Measurements from ENCODE around the gene TMEM135. TPM values are rescaled to one million over a fixed set of nuclear protein-coding genes. Genes with fewer than 3 reads are reported as not detected.

Gene TMEM135
- total and polyA plus RNA-seq, 2 donors (not counting 1 experiment from before 2014, with no cell fraction given), result 2.7 to 19.5 TPM

- TF ChIP-seq CTCF (IDR thresholded peaks at IDR 0.05) (no peak), EZH2 (IDR thresholded peaks at IDR 0.05; ENCODE audit: borderline replicate concordance, insufficient read depth, low read depth, low read length, poor library complexity, severe bottlenecking) (no peak)
- no peaks in the 10 kb centered on the region for H3K4me1 Mint-ChIP-seq
- no CpG with 5 or more reads among the region's 2 CpGs for WGBS (ENCODE audit: insufficient coverage)
- intact Hi-C loops (cut with micrococcal nuclease), result no loop called here
- ATAC-seq (ENCODE audit: low read depth) (no peak), DNase-seq (no peak)
- no peaks in the 10 kb centered on the region for H3K27me3 Mint-ChIP-seq
- ChIA-PET POLR2A (no interaction called here), CTCF (no interaction called here)
- no peak overlapping the region for H3K4me3 Mint-ChIP-seq
- no peak overlapping the region for H3K27ac ChIP-seq (ENCODE audit: low read length in 2 of 2)
- H3K27me3 ChIP-seq (replicated peaks in 1 of 4; ENCODE audit: control extremely low read depth in 1 of 4, control insufficient read depth in 3 of 4, insufficient read depth in 4 of 4, low read length in 3 of 4), result no peaks in the 10 kb centered on the region
- no peaks in the 10 kb centered on the region for H3K79me2 ChIP-seq (ENCODE audit: control insufficient read depth, insufficient read depth, low read length)
- H3K36me3 ChIP-seq (replicated peaks in 1 of 2; ENCODE audit: control extremely low read depth in 1 of 2, control insufficient read depth in 1 of 2, extremely low read depth in 1 of 2, insufficient read depth in 2 of 2, low read length in 1 of 2), result no peaks in the 10 kb centered on the region
- no peak overlapping the region for H3K4me2 ChIP-seq (replicated peaks; ENCODE audit: low read depth, low read length, poor library complexity, severe bottlenecking)
- no peaks in the 10 kb centered on the region for H4K20me1 ChIP-seq (ENCODE audit: control insufficient read depth, insufficient read depth, low read length, poor library complexity, severe bottlenecking)
- no peak overlapping the region for H3K4me3 ChIP-seq (ENCODE audit: control extremely low read depth in 1 of 5, extremely low read depth in 1 of 5, insufficient read depth in 1 of 5, low read depth in 2 of 5, low read length in 4 of 5)
- H3K4me1 ChIP-seq (ENCODE audit: control insufficient read depth in 2 of 2, insufficient read depth in 2 of 2, low read length in 2 of 2), result no peaks in the 10 kb centered on the region
- no peak overlapping the region for H2AFZ ChIP-seq (ENCODE audit: insufficient read depth, low read depth, low read length, poor library complexity, severe bottlenecking)
- H3K9me3 ChIP-seq (ENCODE audit: control extremely low read depth in 1 of 3, control insufficient read depth in 2 of 3, insufficient read depth in 1 of 3, low read length in 2 of 3), result no peaks in the 10 kb centered on the region
- no peak overlapping the region for H3K27ac Mint-ChIP-seq
- no peaks in the 10 kb centered on the region for H3K9me3 Mint-ChIP-seq (ENCODE audit: insufficient read depth)
- H3K9ac ChIP-seq (ENCODE audit: low read length), result no peak overlapping the region
Measured at GRCh38 chr11:87185228-87185627, 147.5 kb downstream of the TMEM135 start.

- H2AFZ ChIP-seq (ENCODE audit: insufficient read depth, low read depth, low read length, poor library complexity, severe bottlenecking), result no peak overlapping the region
- no peak overlapping the region for H3K27ac ChIP-seq (ENCODE audit: low read length in 2 of 2)
- no peaks in the 10 kb centered on the region for H3K79me2 ChIP-seq (ENCODE audit: control insufficient read depth, insufficient read depth, low read length)
- no peaks in the 10 kb centered on the region for H3K27me3 ChIP-seq (replicated peaks in 1 of 4; ENCODE audit: control extremely low read depth in 1 of 4, control insufficient read depth in 3 of 4, insufficient read depth in 4 of 4, low read length in 3 of 4)
- H3K4me1 ChIP-seq (ENCODE audit: control insufficient read depth in 2 of 2, insufficient read depth in 2 of 2, low read length in 2 of 2), result no peaks in the 10 kb centered on the region
- Mint-ChIP-seq H3K9me3 (ENCODE audit: insufficient read depth) (no peaks in the 10 kb centered on the region), H3K27ac (no peak overlapping the region), H3K27me3 (no peaks in the 10 kb centered on the region), H3K4me1 (no peaks in the 10 kb centered on the region), H3K4me3 (no peak overlapping the region)
- ATAC-seq (ENCODE audit: low read depth), result no peak
- no peak for DNase-seq
- no peak overlapping the region for H3K9ac ChIP-seq (ENCODE audit: low read length)
- no peaks in the 10 kb centered on the region for H3K9me3 ChIP-seq (ENCODE audit: control extremely low read depth in 1 of 3, control insufficient read depth in 2 of 3, insufficient read depth in 1 of 3, low read length in 2 of 3)
- intact Hi-C loops (cut with micrococcal nuclease), result no loop called here
- ChIA-PET POLR2A (no interaction called here), CTCF (no interaction called here)
- no peak for TF ChIP-seq EZH2 (IDR thresholded peaks at IDR 0.05; ENCODE audit: borderline replicate concordance, insufficient read depth, low read depth, low read length, poor library complexity, severe bottlenecking)
- no peak for TF ChIP-seq CTCF (IDR thresholded peaks at IDR 0.05)
- H4K20me1 ChIP-seq (ENCODE audit: control insufficient read depth, insufficient read depth, low read length, poor library complexity, severe bottlenecking), result no peaks in the 10 kb centered on the region
- WGBS (ENCODE audit: insufficient coverage), result 63% methylated on average over 1 of the region's 2 CpGs
- H3K36me3 ChIP-seq (replicated peaks in 1 of 2; ENCODE audit: control extremely low read depth in 1 of 2, control insufficient read depth in 1 of 2, extremely low read depth in 1 of 2, insufficient read depth in 2 of 2, low read length in 1 of 2), result no peaks in the 10 kb centered on the region
- no peak overlapping the region for H3K4me3 ChIP-seq (ENCODE audit: control extremely low read depth in 1 of 5, extremely low read depth in 1 of 5, insufficient read depth in 1 of 5, low read depth in 2 of 5, low read length in 4 of 5)
- H3K4me2 ChIP-seq (replicated peaks; ENCODE audit: low read depth, low read length, poor library complexity, severe bottlenecking), result no peak overlapping the region
Measured at GRCh38 chr11:87187076-87187475, 149.3 kb downstream of the TMEM135 start.
